Nephron progenitor cell (in vitro differentiated cells): ENCODE results near the gene RAD1.

Source experiments
- DNase-seq: peaks from one replicate; pipeline ENCODE4 v3.0.0; 2021
- H3K27ac Mint-ChIP-seq: 2 replicates; pipeline ENCODE4 v1.8.0; 2021; ENCODE audit warnings: mild to moderate bottlenecking, moderate library complexity, mixed read lengths
- H3K27me3 Mint-ChIP-seq: 2 replicates; pipeline ENCODE4 v1.8.0; 2021; ENCODE audit warnings: mild to moderate bottlenecking, low read depth, mixed read lengths; ENCODE audit not compliant: poor library complexity
- H3K36me3 Mint-ChIP-seq: 2 replicates; pipeline ENCODE4 v1.8.0; 2021; ENCODE audit warnings: low read depth, mixed read lengths
- H3K4me1 Mint-ChIP-seq: 2 replicates; pipeline ENCODE4 v1.8.0; 2021; ENCODE audit warnings: mixed read lengths
- H3K4me3 Mint-ChIP-seq: 2 replicates; pipeline ENCODE4 v1.8.0; 2021; ENCODE audit warnings: mild to moderate bottlenecking, moderate library complexity, mixed read lengths
- H3K9me3 Mint-ChIP-seq: 2 replicates; pipeline ENCODE4 v1.8.0; 2021; ENCODE audit warnings: mild to moderate bottlenecking, moderate library complexity, mixed read lengths
- TF ChIP-seq, protein P1 (sequence below): fragments of 200-600 bp; sonication (generic); IDR thresholded peaks from 2 replicates; pipeline ENCODE4 v1.5.0; 2021; ENCODE audit warnings: antibody characterized with exemption

The RAD1 gene

DNA sequence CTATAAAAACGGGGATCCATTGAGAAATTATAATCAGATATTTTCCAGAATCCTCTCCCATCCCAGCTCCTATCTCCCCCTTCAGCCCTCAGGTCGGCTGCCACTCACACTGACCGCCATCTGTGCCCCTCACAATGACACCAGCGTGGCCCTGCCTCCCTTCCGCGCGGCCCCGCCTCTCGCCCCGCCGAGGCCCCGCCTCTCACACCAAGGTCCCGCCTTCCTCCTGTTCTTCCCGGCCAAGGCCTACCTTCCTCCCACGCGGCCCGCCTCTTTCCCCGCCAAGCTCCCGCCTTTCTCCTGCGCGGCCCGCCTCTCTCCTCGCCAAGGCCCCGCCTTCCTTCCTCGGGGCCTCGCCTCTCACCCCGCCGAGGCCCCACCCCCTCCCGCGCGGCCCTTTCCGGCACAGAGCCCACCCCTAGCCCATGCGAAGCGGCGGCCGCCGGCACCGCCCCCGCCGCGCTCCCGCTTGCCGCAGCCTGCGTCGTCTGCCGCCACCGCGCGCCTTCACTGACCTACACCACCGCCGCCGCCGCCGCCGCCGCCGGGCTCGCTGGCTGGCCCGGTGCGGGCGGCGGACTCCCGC, 13.9 kb upstream of the RAD1 start, which contains the start of gene DNAJC21:
DNAJC21 (plus strand) TSS at position 426 of the 586 bp plus-strand sequence. CDS start 261 bp downstream, outside the sequence.
- no peaks in the 10 kb centered on the region for H3K27me3 Mint-ChIP-seq
- peaks cover 4% of the 10 kb centered on the region for H3K9me3 Mint-ChIP-seq
- H3K36me3 Mint-ChIP-seq, result peaks cover 55% of the 10 kb centered on the region
- H3K4me1 Mint-ChIP-seq, result peaks cover 18% of the 10 kb centered on the region
- peak; percentile 98 for DNase-seq
- TF ChIP-seq, protein P1, sequence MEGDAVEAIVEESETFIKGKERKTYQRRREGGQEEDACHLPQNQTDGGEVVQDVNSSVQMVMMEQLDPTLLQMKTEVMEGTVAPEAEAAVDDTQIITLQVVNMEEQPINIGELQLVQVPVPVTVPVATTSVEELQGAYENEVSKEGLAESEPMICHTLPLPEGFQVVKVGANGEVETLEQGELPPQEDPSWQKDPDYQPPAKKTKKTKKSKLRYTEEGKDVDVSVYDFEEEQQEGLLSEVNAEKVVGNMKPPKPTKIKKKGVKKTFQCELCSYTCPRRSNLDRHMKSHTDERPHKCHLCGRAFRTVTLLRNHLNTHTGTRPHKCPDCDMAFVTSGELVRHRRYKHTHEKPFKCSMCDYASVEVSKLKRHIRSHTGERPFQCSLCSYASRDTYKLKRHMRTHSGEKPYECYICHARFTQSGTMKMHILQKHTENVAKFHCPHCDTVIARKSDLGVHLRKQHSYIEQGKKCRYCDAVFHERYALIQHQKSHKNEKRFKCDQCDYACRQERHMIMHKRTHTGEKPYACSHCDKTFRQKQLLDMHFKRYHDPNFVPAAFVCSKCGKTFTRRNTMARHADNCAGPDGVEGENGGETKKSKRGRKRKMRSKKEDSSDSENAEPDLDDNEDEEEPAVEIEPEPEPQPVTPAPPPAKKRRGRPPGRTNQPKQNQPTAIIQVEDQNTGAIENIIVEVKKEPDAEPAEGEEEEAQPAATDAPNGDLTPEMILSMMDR, result no peak
- peak within 1 kb of the TSS; percentile 99 for H3K27ac Mint-ChIP-seq
- H3K4me3 Mint-ChIP-seq, result peak within 1 kb of the TSS; percentile 99

DNA sequence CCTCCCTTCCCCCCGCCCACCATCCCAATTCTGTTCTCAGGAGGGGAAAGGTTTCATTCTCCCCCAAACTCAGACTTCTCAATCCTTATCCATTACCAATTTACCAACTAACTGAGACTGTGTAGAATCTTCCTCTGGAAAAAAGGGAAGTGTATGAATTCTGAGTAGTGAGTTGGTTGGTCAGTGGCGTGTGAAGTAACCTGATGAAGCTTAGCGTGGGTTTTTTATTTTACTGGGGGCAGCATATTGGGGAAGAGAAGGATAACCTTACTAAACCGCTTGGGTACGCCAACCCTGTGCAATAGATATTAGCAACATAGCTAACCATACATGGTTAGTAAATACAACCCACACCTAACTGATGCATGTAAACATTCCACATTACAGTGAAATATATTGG, 13.0 kb upstream of the RAD1 start:
- Mint-ChIP-seq H3K27me3 (no peaks in the 10 kb centered on the region), H3K9me3 (peaks cover 4% of the 10 kb centered on the region), H3K4me1 (peaks cover 18% of the 10 kb centered on the region), H3K27ac (no peak overlapping the region), H3K4me3 (peak overlapping the region; percentile 84), H3K36me3 (peaks cover 57% of the 10 kb centered on the region)
- TF ChIP-seq, protein P1, result no peak
- no peak for DNase-seq

DNA sequence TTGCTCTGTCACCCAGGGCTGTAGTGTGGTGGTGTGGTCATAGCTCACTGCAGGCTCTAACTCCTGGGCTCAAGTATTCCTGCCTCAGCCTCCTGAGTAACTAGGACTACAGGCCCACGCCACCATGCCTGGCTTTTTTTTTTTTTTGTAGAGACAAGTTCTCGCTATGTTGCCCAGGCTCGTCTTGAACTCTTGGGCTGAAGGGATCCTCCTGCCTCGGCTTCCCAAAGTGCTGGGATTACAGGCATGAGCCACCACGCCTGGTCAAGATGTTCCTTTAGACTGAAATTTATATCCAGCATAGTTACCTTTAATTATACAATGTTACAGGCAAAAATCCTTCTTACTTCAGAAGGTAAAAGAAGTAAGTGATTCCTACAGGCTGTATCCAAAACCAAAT, 12.5 kb upstream of the RAD1 start:
- Mint-ChIP-seq H3K4me1 (peaks cover 18% of the 10 kb centered on the region), H3K27ac (no peak overlapping the region), H3K27me3 (no peaks in the 10 kb centered on the region), H3K36me3 (peaks cover 58% of the 10 kb centered on the region), H3K4me3 (no peak overlapping the region), H3K9me3 (peaks cover 4% of the 10 kb centered on the region)
- DNase-seq, result no peak
- TF ChIP-seq, protein P1, result no peak

- no peak for DNase-seq
- Mint-ChIP-seq H3K9me3 (peaks cover 4% of the 10 kb centered on the region), H3K27me3 (no peaks in the 10 kb centered on the region), H3K27ac (peak overlapping the region; percentile 86), H3K36me3 (peaks cover 59% of the 10 kb centered on the region), H3K4me3 (no peak overlapping the region), H3K4me1 (peaks cover 13% of the 10 kb centered on the region)
- TF ChIP-seq, protein P1, result no peak
These were observed 11.1 kb upstream of the RAD1 start for GRCh38 chr5:34926318-34926888.

GRCh38 chr5:34924462-34924765, 9.1 kb upstream of the RAD1 start:
- Mint-ChIP-seq H3K27me3 (no peaks in the 10 kb centered on the region), H3K9me3 (peaks cover 4% of the 10 kb centered on the region), H3K4me1 (peaks cover 3% of the 10 kb centered on the region), H3K27ac (no peak overlapping the region), H3K36me3 (peaks cover 69% of the 10 kb centered on the region), H3K4me3 (no peak overlapping the region)
- TF ChIP-seq, protein P1, result no peak
- DNase-seq, result no peak
